Neural cell (in vitro differentiated cells): ENCODE data around the gene SLC26A2. TPM values are rescaled to one million over a fixed set of nuclear protein-coding genes. Genes with fewer than 3 reads are reported as not detected.

Source experiments
- H2AFZ ChIP-seq: fragments of 200-600, 300-800 bp; sonication (generic), shearing (Covaris generic); 2 replicates; pipeline ENCODE4 v1.6.0; 2014; ENCODE audit warnings: low read depth, mild to moderate bottlenecking, antibody characterized with exemption, low read length, moderate library complexity
- H3F3A ChIP-seq: fragments of 200-600 bp; shearing (Covaris generic); 2 replicates; pipeline ENCODE4 v1.6.1; 2016; ENCODE audit warnings: mild to moderate bottlenecking, moderate library complexity, mixed read lengths, antibody characterized with exemption, low read length; ENCODE audit not compliant: insufficient read depth, poor library complexity, severe bottlenecking
- H3K27ac ChIP-seq: fragments of 200-600, 300-800 bp; sonication (generic), shearing (Covaris generic); 2 replicates; pipeline ENCODE4 v1.5.1; 2014; ENCODE audit warnings: mild to moderate bottlenecking, low read length, moderate library complexity
- H3K27me3 ChIP-seq: fragments of 300-800, 200-600 bp; sonication (generic), shearing (Covaris generic); 2 replicates; pipeline ENCODE4 v1.6.0; 2014; ENCODE audit warnings: mild to moderate bottlenecking, low read depth, low read length, moderate library complexity; ENCODE audit not compliant: insufficient read depth
- H3K36me3 ChIP-seq: fragments of 300-800, 200-600 bp; sonication (generic), shearing (Covaris generic); 2 replicates; pipeline ENCODE4 v1.5.1; 2014; ENCODE audit warnings: mild to moderate bottlenecking, antibody characterized with exemption, low read length, moderate library complexity; ENCODE audit not compliant: insufficient read depth
- H3K4me2 ChIP-seq: fragments of 300-800, 200-600 bp; sonication (generic), shearing (Covaris generic); 2 replicates; pipeline ENCODE4 v1.6.0; 2014; ENCODE audit warnings: mild to moderate bottlenecking, low read length
- H3K4me3 ChIP-seq: fragments of 300-800, 200-600 bp; sonication (generic), shearing (Covaris generic); 2 replicates; pipeline ENCODE4 v1.5.1; 2014; ENCODE audit warnings: mild to moderate bottlenecking, low read length, moderate library complexity
- H3K79me2 ChIP-seq: fragments of 200-600 bp; shearing (Covaris generic); replicated peaks from 2 replicates; pipeline ENCODE4 v1.6.0; 2014; ENCODE audit warnings: mild to moderate bottlenecking, low read length, moderate library complexity; ENCODE audit not compliant: insufficient read depth
- H3K9ac ChIP-seq: fragments of 300-800, 200-600 bp; sonication (generic), shearing (Covaris generic); 2 replicates; pipeline ENCODE4 v1.6.1; 2016; ENCODE audit warnings: mild to moderate bottlenecking, low read length, mixed read lengths
- H3K9me2 ChIP-seq: fragments of 200-600 bp; shearing (Covaris generic); 2 replicates; pipeline ENCODE4 v1.6.1; 2016; ENCODE audit warnings: mild to moderate bottlenecking, low read length, mixed read lengths; ENCODE audit not compliant: insufficient read depth
- H3K9me3 ChIP-seq: fragments of 200-600, 300-800 bp; sonication (generic), shearing (Covaris generic); 2 replicates; pipeline ENCODE4 v1.6.1; 2016; ENCODE audit warnings: mild to moderate bottlenecking, mixed run types, low read length, moderate library complexity, mixed read lengths
- H4K20me1 ChIP-seq: fragments of 200-600 bp; shearing (Covaris generic); 2 replicates; pipeline ENCODE4 v1.6.1; 2016; ENCODE audit warnings: mild to moderate bottlenecking, mixed run types; ENCODE audit not compliant: insufficient read depth
- EP300 ChIP-seq: fragments of 450-650 bp; conservative IDR thresholded peaks from 2 replicates; pipeline ENCODE4 v1.6.1; 2014; ENCODE audit warnings: antibody characterized with exemption, mild to moderate bottlenecking, moderate library complexity; ENCODE audit not compliant: poor library complexity, severe bottlenecking
- EZH2 ChIP-seq: fragments of 200-600, 300-800 bp; shearing (Covaris generic), sonication (generic); IDR thresholded peaks from 2 replicates; pipeline ENCODE4 v1.6.1; 2014; ENCODE audit warnings: antibody characterized with exemption, low read length, borderline replicate concordance, mild to moderate bottlenecking; ENCODE audit not compliant: insufficient read depth, poor library complexity, severe bottlenecking
- MXI1 ChIP-seq: fragments of 450-650 bp; conservative IDR thresholded peaks from 2 replicates; pipeline ENCODE4 v1.6.1; 2014; ENCODE audit warnings: antibody characterized with exemption, mild to moderate bottlenecking; ENCODE audit not compliant: poor library complexity, severe bottlenecking
- POLR2AphosphoS5 ChIP-seq: IDR thresholded peaks from 2 replicates; pipeline ENCODE4 v1.6.1; 2012
- RAD21 ChIP-seq: fragments of 450-650 bp; conservative IDR thresholded peaks from 2 replicates; pipeline ENCODE4 v1.6.1; 2014; ENCODE audit warnings: antibody characterized with exemption, mild to moderate bottlenecking, moderate library complexity
- SMC3 ChIP-seq: fragments of 450-650 bp; conservative IDR thresholded peaks from 2 replicates; pipeline ENCODE4 v1.6.1; 2014; ENCODE audit warnings: antibody characterized with exemption, mild to moderate bottlenecking, moderate library complexity; ENCODE audit not compliant: poor library complexity
- TAF1 ChIP-seq: IDR thresholded peaks from 2 replicates; pipeline ENCODE4 v1.6.1; 2012; ENCODE audit warnings: low read depth
- polyA plus RNA-seq: library from polyadenylated mRNA; depleted of rRNA; stranded (reverse); fragments of >200 nt; gene quantifications from 2 replicates; pipeline ENCODE4 v1.2.3, GENCODE V29; 2014
- TF ChIP-seq, protein P1 (sequence below): IDR thresholded peaks from 2 replicates; pipeline ENCODE4 v1.6.1; 2012; ENCODE audit warnings: borderline replicate concordance
- TF ChIP-seq, protein P2 (sequence below): fragments of 450-650 bp; IDR thresholded peaks from 2 replicates; pipeline ENCODE4 v1.5.1; 2014; ENCODE audit warnings: antibody characterized with exemption, mild to moderate bottlenecking, moderate library complexity; ENCODE audit not compliant: poor library complexity, severe bottlenecking

SLC26A2 gene
- polyA plus RNA-seq, 1 donor from 2014 or later, result 5.4 TPM

DNA sequence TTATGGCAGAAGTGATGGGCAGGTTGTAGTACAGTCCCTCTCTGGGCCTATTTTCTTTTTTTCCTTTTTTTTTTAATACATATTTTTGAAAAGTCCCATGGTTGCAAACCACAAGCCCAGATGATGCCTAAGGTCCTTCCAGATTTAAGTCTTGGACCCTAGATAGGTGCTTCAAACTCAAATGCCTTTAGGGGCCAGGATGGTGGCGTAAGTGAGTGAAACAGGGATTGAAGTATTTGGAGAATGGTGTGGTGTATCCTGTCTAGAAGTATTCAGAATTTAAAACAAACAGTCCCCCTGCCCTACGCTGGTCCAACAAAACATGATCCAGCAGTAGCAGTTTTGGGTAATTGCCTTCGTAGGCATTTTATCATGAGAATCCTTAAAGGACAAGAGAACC is 37.7 kb downstream of the SLC26A2 start:
- H3K4me2 ChIP-seq, result no peak overlapping the region
- no peaks in the 10 kb centered on the region for H3K27me3 ChIP-seq
- H3K9me2 ChIP-seq, result no peaks in the 10 kb centered on the region
- H3K9ac ChIP-seq, result no peak overlapping the region
- no peaks in the 10 kb centered on the region for H3F3A ChIP-seq
- no peaks in the 10 kb centered on the region for H4K20me1 ChIP-seq
- no peak overlapping the region for H2AFZ ChIP-seq
- TF ChIP-seq EZH2 (no peak), POLR2AphosphoS5 (no peak), RAD21 (no peak), MXI1 (no peak), SMC3 (no peak), EP300 (no peak), TAF1 (no peak)
- TF ChIP-seq, protein P1, sequence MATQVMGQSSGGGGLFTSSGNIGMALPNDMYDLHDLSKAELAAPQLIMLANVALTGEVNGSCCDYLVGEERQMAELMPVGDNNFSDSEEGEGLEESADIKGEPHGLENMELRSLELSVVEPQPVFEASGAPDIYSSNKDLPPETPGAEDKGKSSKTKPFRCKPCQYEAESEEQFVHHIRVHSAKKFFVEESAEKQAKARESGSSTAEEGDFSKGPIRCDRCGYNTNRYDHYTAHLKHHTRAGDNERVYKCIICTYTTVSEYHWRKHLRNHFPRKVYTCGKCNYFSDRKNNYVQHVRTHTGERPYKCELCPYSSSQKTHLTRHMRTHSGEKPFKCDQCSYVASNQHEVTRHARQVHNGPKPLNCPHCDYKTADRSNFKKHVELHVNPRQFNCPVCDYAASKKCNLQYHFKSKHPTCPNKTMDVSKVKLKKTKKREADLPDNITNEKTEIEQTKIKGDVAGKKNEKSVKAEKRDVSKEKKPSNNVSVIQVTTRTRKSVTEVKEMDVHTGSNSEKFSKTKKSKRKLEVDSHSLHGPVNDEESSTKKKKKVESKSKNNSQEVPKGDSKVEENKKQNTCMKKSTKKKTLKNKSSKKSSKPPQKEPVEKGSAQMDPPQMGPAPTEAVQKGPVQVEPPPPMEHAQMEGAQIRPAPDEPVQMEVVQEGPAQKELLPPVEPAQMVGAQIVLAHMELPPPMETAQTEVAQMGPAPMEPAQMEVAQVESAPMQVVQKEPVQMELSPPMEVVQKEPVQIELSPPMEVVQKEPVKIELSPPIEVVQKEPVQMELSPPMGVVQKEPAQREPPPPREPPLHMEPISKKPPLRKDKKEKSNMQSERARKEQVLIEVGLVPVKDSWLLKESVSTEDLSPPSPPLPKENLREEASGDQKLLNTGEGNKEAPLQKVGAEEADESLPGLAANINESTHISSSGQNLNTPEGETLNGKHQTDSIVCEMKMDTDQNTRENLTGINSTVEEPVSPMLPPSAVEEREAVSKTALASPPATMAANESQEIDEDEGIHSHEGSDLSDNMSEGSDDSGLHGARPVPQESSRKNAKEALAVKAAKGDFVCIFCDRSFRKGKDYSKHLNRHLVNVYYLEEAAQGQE, result no peak
- TF ChIP-seq, protein P2, sequence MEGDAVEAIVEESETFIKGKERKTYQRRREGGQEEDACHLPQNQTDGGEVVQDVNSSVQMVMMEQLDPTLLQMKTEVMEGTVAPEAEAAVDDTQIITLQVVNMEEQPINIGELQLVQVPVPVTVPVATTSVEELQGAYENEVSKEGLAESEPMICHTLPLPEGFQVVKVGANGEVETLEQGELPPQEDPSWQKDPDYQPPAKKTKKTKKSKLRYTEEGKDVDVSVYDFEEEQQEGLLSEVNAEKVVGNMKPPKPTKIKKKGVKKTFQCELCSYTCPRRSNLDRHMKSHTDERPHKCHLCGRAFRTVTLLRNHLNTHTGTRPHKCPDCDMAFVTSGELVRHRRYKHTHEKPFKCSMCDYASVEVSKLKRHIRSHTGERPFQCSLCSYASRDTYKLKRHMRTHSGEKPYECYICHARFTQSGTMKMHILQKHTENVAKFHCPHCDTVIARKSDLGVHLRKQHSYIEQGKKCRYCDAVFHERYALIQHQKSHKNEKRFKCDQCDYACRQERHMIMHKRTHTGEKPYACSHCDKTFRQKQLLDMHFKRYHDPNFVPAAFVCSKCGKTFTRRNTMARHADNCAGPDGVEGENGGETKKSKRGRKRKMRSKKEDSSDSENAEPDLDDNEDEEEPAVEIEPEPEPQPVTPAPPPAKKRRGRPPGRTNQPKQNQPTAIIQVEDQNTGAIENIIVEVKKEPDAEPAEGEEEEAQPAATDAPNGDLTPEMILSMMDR, result no peak
- H3K27ac ChIP-seq, result no peak overlapping the region
- H3K9me3 ChIP-seq, result no peaks in the 10 kb centered on the region
- no peak overlapping the region for H3K4me3 ChIP-seq
- no peaks in the 10 kb centered on the region for H3K36me3 ChIP-seq
- H3K79me2 ChIP-seq, result peaks cover 23% of the 10 kb centered on the region

DNA sequence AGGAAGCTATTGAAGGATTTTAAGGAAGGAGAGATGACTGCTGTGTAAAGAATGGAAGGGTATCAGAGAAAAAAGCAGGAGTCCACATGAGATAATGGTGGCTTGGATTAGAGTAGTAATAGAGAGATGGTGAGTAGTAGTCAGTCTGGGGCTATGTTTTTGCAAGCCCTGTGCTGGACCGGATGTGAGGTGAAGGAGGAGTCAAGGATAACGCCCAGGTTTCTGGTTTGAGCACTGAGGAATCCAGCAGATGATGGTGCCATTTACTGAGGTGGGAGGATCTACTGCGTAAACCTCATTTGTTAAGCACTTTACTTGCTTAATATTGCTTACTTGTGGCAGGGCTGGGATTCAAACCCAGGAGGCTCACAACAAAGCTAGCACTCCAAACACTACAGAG is 38.8 kb downstream of the SLC26A2 start:
- H2AFZ ChIP-seq, result no peak overlapping the region
- peak overlapping the region; percentile 88 for H3K27ac ChIP-seq
- H3K4me2 ChIP-seq, result peak overlapping the region; percentile 92
- TF ChIP-seq EP300 (no peak), SMC3 (no peak), MXI1 (no peak), POLR2AphosphoS5 (no peak), TAF1 (no peak), EZH2 (no peak), RAD21 (no peak)
- TF ChIP-seq, protein P2, result no peak
- TF ChIP-seq, protein P1, result no peak
- H3K9me3 ChIP-seq, result no peaks in the 10 kb centered on the region
- peaks cover 27% of the 10 kb centered on the region for H3K79me2 ChIP-seq
- peak overlapping the region; percentile 100 for H3K4me3 ChIP-seq
- H3F3A ChIP-seq, result no peaks in the 10 kb centered on the region
- H3K27me3 ChIP-seq, result no peaks in the 10 kb centered on the region
- H3K9me2 ChIP-seq, result no peaks in the 10 kb centered on the region
- H3K36me3 ChIP-seq, result no peaks in the 10 kb centered on the region
- H3K9ac ChIP-seq, result peak overlapping the region; percentile 89
- no peaks in the 10 kb centered on the region for H4K20me1 ChIP-seq
